GM12873 (cell line): ENCODE results near the gene TMEM174.

Experiments
- TF ChIP-seq, protein P1 (sequence below): IDR thresholded peaks from 2 replicates; pipeline ENCODE4 v1.5.1; 2012; ENCODE audit warnings: low read depth, mild to moderate bottlenecking, moderate library complexity, low read length, control low read depth; ENCODE audit not compliant: insufficient read depth; ENCODE audit errors: missing control alignments

TMEM174 gene

DNA sequence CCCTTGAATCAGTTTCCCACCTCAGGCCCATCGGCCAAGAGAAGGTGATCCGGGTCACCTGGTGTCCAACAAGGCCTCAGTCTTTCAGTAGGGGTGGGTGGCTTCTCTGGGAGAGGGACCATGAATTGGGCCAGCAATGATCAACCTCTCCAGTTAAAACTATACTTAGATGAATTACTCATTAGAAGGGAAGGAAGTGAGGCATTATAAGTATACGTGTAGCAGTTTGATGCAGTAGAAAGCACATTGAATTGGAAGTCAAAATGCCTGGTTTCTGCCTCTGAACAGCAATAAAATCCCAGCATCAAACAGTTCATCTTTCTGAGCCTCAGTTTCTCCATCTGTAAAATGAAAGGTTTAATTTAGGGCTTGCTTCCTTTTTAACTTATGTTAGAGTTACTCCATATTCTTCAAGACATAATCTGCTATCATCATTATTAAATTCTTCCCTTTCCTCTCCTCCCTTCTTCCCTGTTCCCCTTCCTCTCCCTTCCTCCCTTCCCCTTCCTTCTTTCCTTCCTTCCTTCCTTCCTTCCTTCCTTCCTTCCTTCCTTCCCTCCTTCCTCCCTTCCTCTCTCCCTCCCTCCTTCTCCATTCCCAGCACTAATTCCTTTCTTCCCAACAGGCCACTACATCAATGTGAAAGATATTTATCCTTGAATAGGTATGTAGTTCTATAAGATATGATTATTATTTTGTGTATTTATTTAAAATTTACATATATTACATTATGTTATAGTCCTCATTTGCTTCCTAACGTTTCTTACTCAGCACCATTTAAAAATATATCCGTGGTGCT is 18.6 kb upstream of the TMEM174 start:
- TF ChIP-seq, protein P1, sequence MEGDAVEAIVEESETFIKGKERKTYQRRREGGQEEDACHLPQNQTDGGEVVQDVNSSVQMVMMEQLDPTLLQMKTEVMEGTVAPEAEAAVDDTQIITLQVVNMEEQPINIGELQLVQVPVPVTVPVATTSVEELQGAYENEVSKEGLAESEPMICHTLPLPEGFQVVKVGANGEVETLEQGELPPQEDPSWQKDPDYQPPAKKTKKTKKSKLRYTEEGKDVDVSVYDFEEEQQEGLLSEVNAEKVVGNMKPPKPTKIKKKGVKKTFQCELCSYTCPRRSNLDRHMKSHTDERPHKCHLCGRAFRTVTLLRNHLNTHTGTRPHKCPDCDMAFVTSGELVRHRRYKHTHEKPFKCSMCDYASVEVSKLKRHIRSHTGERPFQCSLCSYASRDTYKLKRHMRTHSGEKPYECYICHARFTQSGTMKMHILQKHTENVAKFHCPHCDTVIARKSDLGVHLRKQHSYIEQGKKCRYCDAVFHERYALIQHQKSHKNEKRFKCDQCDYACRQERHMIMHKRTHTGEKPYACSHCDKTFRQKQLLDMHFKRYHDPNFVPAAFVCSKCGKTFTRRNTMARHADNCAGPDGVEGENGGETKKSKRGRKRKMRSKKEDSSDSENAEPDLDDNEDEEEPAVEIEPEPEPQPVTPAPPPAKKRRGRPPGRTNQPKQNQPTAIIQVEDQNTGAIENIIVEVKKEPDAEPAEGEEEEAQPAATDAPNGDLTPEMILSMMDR, result no peak

- TF ChIP-seq, protein P1, result no peak
Observed at GRCh38 chr5:73155271-73156222, 17.4 kb upstream of the TMEM174 start.

DNA sequence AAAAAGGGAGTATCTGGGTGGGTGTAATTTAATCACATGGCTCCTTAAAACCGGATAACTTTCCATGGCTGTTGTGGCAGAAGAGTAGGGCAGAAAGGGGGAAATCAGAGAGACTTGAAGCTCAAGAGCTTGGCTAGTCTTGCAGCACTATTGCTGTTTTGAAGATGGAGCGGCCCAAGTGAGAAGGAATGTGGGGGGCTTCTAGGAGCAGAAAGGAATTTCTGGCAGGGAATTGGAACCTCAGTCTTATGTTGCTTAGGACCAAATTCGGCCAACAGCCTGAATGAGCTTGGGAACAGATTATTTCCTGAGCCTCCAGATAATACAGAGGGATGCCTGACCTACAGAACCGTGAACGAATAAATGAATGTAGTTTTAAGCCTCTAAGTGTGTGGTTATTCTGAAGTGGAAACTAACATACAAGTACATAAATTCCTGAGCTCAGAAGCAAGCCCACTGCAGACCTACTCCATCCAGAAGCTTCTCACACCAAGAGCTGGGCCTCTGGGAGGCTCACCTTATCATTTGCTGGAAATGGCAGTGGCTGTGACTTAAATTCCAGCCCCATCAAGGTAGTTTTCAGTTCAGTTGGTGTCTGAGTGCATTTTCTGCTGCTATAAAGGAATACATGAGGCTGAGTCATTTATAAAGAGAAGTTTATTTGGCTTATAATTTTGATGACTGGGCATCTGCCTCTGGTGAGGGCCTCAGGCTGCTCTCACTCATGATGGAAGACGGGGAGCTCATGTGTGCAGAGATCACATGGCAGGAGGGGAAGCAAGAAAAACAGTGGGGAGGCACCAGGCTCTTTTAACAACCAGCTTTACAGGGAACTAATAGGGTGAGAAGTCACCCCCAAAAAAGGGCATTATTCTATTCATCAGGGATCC is 15.3 kb upstream of the TMEM174 start:
- TF ChIP-seq, protein P1, result no peak

GRCh38 chr5:73158313-73158712 is 14.7 kb upstream of the TMEM174 start:
- TF ChIP-seq, protein P1, result no peak

DNA sequence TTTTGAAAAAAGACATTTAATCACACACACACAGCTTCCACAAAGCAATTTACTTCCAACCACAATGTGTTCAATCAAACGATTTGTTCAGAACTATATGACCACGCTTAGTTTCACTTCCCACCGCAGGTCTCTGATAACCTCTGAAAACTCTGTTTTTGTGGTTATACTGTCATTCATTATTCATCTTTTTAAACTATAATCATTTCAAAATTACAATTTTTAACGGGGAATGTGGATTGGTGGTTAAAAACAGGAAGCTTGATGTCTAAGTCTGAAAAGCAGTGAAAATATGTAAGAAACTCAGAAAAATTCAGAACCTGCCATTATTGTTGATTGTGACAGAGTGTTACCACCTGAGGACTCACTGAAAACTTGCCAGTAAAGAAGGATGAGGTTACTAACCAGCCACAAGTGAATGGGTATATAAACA is 12.7 kb upstream of the TMEM174 start:
- TF ChIP-seq, protein P1, result no peak

- TF ChIP-seq, protein P1, result peak; percentile 71
Observed at GRCh38 chr5:73170522-73170921, 2.5 kb upstream of the TMEM174 start.
